Embryonic facial prominence (tissue), 1 donor: ENCODE results near the gene RNU6-9.
"Not testable (repeated sequence)": the region's sequence is repeated elsewhere in the genome, so short reads cannot be mapped to it uniquely, and the experiment has no call there.

Experiments
- DNase-seq: peaks from one replicate; pipeline ENCODE4 v3.0.0-alpha.2; 2016; ENCODE audit errors: extremely low spot score

The RNU6-9 gene

DNA sequence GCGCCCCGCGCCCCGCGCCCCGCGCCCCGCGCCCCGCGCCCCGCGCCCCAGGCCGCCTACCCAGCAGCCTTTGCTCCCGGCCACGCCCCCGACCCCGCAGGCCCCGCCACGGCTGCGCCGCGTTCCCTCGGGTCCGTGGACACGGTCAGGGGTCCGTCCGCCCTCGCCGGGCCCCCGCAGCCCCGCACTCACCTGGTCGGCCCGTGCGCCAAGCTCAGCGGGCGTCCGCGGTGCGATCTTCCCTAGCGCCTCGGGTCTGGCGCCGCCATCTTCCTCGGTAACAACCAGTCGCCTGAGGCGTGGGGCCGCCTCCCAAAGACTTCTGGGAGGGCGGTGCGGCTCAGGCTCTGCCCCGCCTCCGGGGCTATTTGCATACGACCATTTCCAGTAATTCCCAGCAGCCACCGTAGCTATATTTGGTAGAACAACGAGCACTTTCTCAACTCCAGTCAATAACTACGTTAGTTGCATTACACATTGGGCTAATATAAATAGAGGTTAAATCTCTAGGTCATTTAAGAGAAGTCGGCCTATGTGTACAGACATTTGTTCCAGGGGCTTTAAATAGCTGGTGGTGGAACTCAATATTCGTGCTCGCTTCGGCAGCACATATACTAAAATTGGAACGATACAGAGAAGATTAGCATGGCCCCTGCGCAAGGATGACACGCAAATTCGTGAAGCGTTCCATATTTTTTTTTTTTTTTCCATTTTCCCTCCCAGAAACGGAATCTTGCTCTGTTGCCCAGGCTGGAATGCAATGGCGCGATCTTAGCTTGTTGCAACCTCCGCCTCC is at the start of gene RNU6-9, which contains the start of gene MED16:
Gene RNU6-9, plus strand, starts transcription at position 591 of the 796 bp plus-strand sequence.
Gene MED16, minus strand, starts transcription at position 294 of the 796 bp plus-strand sequence. CDS start 2,056 bp downstream, outside the sequence.
- peak; percentile 95 for DNase-seq

DNA sequence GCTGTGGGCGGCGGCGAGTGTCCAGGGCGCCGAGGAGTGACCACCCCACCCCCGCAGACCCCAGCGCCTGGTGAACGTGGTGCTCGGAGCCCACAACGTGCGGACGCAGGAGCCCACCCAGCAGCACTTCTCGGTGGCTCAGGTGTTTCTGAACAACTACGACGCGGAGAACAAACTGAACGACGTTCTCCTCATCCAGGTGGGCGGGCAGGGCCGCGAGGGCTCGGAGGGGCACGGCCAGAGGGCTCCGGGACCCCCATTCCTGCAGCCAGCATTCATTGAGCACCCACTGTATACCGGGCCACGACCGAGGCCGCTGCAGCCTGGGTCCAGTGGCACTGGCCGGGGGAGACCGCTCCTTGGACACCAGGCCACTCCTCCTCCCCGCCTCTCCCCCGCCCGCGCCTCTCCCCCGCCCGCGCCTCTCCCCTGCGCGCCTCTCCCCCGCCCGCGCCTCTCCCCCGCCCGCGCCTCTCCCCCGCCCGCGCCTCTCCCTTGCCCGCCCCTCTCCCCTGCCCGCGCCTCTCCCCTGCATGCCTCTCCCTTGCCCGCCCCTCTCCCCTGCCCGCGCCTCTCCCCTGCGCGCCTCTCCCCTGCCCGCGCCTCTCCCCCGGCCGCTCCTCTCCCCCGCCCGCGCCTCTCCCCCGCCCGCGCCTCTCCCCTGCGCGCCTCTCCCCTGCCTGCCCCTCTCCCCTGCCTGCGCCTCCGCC is 49.3 kb upstream of the RNU6-9 start:
- no peak for DNase-seq

DNA sequence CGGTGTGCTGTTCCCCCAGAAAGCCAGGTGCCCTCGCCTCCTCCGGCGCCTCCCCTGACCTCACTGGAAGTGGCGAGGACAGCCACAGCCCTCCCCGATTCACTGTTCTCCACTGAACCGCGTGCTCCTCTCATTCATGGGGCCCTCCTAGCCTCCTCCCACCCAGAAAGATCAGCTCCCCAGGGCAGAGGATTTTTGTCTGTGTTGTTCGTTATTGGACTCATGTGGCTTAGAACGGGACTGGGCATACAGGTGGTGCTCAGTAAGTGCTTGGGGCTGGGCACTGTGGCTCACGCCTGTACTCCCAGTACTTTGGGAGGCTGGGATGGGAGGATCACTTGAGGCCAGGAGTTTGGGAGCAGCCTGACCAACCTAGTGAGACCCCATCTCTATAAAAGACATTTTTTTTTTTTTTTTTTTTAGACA is 48.7 kb upstream of the RNU6-9 start:
- DNase-seq = no peak

DNA sequence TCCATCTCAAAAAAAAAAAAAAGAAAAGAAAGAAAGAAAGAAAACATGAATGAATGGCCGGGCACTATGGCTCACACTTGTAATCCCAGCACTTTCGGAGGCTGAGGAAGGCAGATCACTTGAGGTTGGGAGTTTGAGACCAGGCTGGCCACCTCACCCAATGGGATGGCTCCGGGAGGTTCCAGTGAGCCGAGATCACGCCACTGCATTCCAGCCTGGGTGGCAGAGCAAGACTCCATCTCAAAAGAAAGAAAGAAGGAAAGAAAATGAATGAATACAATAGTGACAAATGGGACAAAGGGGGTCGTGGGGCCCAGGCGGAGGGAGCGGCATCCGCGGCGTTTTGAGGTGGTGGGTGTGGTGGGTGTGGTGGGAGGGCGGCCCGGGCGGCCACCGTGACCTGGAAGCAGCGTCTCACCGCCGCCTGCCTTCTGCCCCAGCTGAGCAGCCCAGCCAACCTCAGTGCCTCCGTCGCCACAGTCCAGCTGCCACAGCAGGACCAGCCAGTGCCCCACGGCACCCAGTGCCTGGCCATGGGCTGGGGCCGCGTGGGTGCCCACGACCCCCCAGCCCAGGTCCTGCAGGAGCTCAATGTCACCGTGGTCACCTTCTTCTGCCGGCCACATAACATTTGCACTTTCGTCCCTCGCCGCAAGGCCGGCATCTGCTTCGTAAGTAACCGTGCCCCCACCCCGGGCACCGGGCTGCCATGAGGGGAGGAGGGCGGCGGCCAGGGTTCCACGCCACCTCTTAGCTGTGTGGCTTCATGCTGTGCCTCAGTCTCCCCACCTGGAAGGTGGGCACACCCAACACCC is 47.4 kb upstream of the RNU6-9 start:
- no peak for DNase-seq

- DNase-seq = no peak
Measured at GRCh38 chr19:848386-848921, 44.8 kb upstream of the RNU6-9 start.

- not testable (repeated sequence) for DNase-seq
Measured at GRCh38 chr19:849195-849594, 44.1 kb upstream of the RNU6-9 start.

DNA sequence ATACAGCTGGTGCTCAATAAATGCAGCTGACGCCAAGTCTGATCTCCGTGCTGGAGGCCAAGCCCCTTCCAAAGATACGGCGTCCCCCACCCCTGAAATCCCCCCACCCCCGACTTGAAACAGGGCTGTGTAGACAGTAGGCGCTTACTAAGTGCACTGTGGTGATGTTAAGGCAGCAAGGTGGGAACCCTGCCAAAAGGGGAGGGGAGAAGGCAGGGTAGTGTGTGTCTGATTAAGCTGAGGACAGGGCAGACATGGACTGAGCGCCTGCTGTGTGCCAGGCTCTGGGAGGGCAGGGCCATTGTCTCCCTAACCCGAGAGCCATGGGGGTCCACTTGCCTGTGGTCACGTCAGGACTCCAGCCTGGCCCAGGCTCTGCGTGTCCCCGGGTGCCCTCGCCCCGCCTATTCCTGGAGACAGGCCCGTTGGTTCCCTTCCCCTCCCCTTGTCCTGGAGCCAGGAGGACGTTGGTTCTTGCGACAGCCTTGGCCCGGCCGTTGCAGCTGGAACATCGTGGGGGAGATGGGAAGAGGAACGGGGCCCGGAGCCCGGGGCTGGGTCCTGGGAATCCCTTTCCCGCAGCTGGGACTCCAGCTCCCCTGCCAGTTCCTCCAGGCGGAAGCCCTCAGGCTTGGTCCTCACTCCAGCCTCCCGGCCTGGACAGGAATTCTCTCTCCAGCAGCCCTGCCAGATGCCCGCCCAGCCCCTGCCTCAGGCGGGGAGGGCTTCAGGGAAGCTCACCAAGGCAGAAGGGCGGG is 42.9 kb upstream of the RNU6-9 start:
- no peak for DNase-seq

- DNase-seq = no peak
Measured at GRCh38 chr19:850979-851335, 42.3 kb upstream of the RNU6-9 start.

DNA sequence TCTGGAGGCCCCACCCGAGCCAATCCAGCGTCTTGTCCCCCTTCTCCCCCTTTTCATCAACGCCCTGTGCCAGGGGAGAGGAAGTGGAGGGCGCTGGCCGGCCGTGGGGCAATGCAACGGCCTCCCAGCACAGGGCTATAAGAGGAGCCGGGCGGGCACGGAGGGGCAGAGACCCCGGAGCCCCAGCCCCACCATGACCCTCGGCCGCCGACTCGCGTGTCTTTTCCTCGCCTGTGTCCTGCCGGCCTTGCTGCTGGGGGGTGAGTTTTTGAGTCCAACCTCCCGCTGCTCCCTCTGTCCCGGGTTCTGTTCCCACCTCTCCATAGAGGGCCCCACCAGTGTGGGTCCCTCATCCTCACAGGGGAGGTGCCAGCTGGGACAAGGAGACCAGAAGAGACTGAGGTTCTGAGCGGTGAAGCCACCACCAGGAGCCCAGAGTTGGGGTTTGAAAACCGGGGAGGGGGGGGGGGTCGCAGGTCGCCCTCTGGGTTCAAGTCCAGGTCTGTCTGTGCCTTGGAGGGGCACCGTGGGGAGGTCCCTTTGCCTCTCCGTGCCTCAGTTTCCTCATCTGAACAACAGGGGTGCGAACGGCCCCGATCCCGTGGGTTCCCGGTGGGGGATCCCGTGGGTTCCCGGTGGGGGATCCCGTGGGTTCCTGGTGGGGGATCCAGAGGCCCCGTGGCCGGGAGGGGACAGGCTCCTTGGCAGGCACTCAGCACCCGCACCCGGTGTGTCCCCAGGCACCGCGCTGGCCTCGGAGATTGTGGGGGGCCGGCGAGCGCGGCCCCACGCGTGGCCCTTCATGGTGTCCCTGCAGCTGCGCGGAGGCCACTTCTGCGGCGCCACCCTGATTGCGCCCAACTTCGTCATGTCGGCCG is 40.9 kb upstream of the RNU6-9 start, which contains the start of gene ELANE:
Gene ELANE, plus strand, starts transcription at position 168 of the 878 bp plus-strand sequence. Its CDS starts 26 bp downstream, at position 194.
- DNase-seq = no peak

GRCh38 chr19:853014-853585 is 40.2 kb upstream of the RNU6-9 start:
- DNase-seq = no peak

GRCh38 chr19:853614-854220 is 39.6 kb upstream of the RNU6-9 start:
- not testable (repeated sequence) for DNase-seq

- no peak for DNase-seq
Measured at GRCh38 chr19:854549-854948, 38.7 kb upstream of the RNU6-9 start.

GRCh38 chr19:855142-855541 is 38.1 kb upstream of the RNU6-9 start:
- DNase-seq = no peak

DNA sequence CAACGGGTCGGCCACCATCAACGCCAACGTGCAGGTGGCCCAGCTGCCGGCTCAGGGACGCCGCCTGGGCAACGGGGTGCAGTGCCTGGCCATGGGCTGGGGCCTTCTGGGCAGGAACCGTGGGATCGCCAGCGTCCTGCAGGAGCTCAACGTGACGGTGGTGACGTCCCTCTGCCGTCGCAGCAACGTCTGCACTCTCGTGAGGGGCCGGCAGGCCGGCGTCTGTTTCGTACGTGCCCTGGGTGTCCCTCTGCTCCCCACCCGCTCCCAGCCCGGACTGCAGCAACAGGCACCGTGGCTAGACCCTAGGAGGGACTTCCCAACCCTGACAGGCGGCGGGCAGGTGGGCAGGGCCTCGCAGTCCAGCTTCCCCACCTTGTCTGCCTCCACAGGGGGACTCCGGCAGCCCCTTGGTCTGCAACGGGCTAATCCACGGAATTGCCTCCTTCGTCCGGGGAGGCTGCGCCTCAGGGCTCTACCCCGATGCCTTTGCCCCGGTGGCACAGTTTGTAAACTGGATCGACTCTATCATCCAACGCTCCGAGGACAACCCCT is 37.6 kb upstream of the RNU6-9 start:
- no peak for DNase-seq

GRCh38 chr19:858284-858683 is 35.0 kb upstream of the RNU6-9 start:
- DNase-seq = no peak

GRCh38 chr19:858868-859843 is 34.1 kb upstream of the RNU6-9 start, which contains the start of gene CFD:
CFD (plus strand) TSS chr19:859664; CDS start chr19:859690, 26 bp downstream.
- DNase-seq = no peak

GRCh38 chr19:861141-861755 is 32.0 kb upstream of the RNU6-9 start:
- DNase-seq = no peak
